ENCODE results near the gene HEMK1.

The HEMK1 gene, protein sequence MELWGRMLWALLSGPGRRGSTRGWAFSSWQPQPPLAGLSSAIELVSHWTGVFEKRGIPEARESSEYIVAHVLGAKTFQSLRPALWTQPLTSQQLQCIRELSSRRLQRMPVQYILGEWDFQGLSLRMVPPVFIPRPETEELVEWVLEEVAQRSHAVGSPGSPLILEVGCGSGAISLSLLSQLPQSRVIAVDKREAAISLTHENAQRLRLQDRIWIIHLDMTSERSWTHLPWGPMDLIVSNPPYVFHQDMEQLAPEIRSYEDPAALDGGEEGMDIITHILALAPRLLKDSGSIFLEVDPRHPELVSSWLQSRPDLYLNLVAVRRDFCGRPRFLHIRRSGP

DNA sequence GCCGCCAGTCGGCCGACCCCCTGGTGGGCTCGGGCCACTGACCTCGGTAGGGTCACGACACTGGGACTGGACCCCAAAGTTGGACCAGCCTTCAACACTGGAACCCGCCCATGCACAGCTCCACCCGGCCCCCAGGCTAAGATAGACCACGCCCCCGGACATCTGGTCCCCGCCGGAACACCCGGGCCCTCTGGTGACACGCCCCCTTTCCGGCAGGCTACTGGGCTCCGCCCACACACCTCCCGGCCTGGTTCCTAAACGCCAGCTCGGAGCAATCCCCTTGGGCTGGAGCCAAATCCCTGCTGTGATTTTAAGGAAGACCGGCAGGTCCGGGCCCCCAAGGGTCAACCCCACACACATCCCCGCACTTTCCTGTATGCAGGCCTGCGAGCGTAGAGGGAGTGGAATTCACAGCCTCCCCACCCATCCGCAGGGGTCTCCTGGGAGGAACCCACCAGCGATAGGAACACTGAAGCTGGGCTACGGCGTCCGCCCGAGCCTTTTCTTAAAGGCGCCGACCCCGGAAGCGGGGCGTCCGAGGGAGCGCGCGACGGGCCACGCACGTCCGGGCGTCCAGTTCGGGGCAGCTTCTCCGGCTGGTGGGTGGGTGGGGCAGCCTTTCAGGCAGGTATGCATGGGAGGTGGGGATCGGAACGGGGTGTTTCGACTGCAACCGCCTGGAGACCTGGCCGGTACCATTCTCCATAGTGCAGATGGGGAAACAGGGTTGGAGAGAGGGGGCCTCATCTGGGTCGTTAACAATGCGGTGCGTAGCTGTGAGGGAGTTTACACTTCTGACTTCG, at the start of gene HEMK1:
HEMK1 (plus strand) TSS at position 576 of the 803 bp plus-strand sequence. CDS start 1,583 bp downstream, outside the sequence.
- DNase-seq (ENCODE audit: low spot score): peak; percentile 99
- TF ChIP-seq, protein P1, sequence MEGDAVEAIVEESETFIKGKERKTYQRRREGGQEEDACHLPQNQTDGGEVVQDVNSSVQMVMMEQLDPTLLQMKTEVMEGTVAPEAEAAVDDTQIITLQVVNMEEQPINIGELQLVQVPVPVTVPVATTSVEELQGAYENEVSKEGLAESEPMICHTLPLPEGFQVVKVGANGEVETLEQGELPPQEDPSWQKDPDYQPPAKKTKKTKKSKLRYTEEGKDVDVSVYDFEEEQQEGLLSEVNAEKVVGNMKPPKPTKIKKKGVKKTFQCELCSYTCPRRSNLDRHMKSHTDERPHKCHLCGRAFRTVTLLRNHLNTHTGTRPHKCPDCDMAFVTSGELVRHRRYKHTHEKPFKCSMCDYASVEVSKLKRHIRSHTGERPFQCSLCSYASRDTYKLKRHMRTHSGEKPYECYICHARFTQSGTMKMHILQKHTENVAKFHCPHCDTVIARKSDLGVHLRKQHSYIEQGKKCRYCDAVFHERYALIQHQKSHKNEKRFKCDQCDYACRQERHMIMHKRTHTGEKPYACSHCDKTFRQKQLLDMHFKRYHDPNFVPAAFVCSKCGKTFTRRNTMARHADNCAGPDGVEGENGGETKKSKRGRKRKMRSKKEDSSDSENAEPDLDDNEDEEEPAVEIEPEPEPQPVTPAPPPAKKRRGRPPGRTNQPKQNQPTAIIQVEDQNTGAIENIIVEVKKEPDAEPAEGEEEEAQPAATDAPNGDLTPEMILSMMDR (IDR thresholded peaks at IDR 0.05; ENCODE audit: extremely low read depth, insufficient read depth, missing control alignments): no peak
- in situ Hi-C loops (cut with MboI; ENCODE audit: low pct_unique_long_range_greater_than_20kb, low sequenced_read_pairs, unreplicated experiment): no loop called here

DNA sequence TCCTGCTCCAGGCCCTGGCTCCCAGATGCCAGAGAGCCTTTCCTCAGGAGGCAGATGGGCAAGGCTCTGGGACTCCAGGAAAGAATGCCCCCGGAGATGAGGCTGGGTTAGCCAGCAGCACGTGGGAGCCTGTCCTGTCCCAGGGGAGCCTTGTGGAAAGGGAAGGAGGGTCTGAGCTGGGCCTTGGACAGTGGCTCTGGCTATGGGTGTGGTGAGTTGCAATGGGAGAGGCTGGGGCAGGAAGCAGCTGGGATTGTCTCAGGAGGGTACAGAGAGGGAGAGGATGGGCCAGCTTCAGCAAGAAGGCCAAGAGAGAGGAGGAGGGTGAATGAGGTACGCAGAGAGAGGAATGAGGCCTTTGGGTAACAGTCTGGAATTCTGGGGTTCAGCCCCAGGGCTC, 48.5 kb upstream of the HEMK1 start:
- TF ChIP-seq, protein P1 (IDR thresholded peaks at IDR 0.05; ENCODE audit: extremely low read depth, insufficient read depth, missing control alignments): no peak
- DNase-seq (ENCODE audit: low spot score): no peak
- in situ Hi-C loops (cut with MboI; ENCODE audit: low pct_unique_long_range_greater_than_20kb, low sequenced_read_pairs, unreplicated experiment): no loop called here

DNA sequence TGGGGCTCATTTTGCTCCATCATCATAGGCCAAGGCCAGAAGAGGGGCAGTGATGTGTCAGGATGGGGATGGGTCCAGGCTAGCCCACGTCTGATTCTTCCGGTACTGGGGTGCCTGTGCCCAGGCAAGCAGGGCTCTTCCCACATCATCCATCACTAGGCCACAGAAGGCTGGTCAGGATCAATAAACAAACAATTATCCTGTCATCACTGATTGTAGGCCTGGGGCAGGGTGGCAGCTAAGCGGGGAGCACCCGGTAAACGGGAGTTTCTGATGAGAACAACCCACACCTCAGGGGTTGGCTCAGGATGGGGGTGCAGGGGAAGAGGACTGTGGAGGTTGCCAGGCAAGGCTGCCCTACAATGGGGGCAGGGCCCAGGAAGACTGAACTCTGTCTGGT, 47.8 kb upstream of the HEMK1 start:
- DNase-seq (ENCODE audit: low spot score): no peak
- in situ Hi-C loops (cut with MboI; ENCODE audit: low pct_unique_long_range_greater_than_20kb, low sequenced_read_pairs, unreplicated experiment): no loop called here
- TF ChIP-seq, protein P1 (IDR thresholded peaks at IDR 0.05; ENCODE audit: extremely low read depth, insufficient read depth, missing control alignments): no peak

DNA sequence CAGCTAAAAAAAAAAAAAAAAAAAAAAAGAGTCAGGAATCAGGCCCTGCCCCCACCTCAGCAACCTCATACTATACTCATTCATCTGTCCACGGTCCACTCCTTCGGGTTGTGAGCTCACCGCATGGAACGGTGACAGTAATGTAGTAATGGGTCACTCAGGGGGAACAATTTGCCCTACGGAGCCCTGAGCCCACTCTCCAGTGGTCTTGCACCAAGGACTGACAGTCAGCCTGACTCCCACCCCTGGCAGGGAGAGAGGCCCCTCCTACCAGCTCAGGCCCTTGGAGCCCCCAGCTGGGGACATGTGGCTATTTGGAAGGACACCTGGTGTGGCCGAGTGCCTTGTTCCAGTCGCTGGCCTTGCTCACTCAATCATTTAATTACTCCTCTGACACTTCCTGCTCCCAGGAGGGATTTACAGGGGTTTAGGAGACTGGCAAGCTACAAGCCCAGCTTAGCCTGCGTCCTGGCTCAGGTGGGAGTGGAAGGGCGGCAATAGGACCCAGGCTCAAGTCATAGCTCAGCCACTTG, 46.0 kb upstream of the HEMK1 start:
- no peak for DNase-seq (ENCODE audit: low spot score)
- in situ Hi-C loops (cut with MboI; ENCODE audit: low pct_unique_long_range_greater_than_20kb, low sequenced_read_pairs, unreplicated experiment): no loop called here
- TF ChIP-seq, protein P1 (IDR thresholded peaks at IDR 0.05; ENCODE audit: extremely low read depth, insufficient read depth, missing control alignments): no peak

DNA sequence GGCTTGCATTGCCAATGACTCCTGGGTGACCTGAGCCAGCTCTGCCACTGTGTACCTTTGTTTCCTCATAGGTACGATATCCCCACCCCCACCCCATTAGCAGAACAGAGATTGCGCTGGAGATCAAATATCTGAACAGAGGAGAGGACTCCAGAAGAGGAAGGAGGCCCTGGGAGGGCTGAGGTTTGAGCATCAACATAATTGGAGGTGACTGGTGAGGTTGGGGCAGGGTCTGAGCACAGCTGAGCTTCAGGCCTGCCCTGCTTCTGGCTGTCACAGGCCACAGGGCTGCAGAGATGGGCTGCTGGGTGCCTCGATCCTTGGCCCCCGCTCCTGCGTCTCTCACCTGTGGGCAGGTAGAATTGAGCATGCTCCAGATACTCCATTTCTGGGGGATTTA, 44.6 kb upstream of the HEMK1 start:
- TF ChIP-seq, protein P1 (IDR thresholded peaks at IDR 0.05; ENCODE audit: extremely low read depth, insufficient read depth, missing control alignments): no peak
- in situ Hi-C loops (cut with MboI; ENCODE audit: low pct_unique_long_range_greater_than_20kb, low sequenced_read_pairs, unreplicated experiment): no loop called here
- no peak for DNase-seq (ENCODE audit: low spot score)

DNA sequence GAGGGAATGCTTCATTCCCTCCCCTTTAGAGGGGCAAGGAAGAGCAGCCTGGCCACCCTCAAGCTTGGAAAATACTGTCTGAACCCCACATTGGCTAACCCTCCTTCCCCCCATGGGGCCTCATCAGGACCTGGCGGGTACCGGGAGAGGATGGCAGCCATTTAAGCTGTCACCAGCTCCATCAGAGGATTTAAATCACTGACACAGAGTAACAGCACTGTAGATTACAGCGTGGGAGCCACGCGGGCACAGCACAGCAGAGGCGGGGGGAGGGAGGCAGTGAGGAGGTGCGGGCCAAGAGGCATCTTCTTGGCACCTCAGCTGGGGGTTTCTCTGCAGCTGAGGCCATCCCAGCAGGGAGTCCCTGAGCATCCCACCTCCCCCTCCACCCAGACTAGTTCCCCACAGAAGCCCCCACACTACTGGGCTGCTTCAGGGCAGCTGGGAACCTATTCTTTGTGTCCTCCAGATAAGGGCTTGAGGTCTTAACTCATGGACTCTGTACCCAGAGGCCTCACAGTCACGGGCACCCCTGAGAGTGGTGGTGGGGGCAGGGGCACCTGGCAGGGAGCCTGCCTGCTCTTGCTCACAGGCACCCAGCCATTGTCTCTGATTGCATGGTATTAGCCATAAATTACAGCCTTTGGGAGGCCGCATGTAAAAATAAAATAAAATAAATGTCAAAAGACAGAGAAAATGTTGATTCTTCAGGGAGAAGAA, 44.0 kb upstream of the HEMK1 start:
- no peak for DNase-seq (ENCODE audit: low spot score)
- in situ Hi-C loops (cut with MboI; ENCODE audit: low pct_unique_long_range_greater_than_20kb, low sequenced_read_pairs, unreplicated experiment): no loop called here
- TF ChIP-seq, protein P1 (IDR thresholded peaks at IDR 0.05; ENCODE audit: extremely low read depth, insufficient read depth, missing control alignments): no peak
